Measurements from ENCODE around the gene PCDHGC4.

PCDHGC4 gene

DNA sequence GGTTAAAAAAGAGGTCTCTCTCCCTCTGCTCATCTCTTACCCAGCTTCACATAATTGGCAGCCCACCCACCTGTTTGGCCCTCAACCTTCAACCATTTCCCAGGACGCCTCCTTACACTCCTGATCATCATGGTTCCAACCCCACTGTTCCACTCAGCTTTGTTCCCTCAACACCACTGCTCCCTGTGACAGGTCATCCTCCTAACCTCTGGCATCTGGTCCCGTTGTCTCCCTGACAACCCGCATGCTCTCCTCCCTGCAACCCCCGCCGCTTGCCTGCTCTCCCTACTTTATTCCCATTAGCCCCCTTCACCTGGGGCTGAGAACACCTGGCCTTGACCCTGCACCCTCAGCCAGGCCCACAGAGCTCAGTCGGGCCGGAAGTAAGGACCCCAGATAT lies 16.9 kb downstream of the PCDHGC4 start:
- Histone ChIP-seq H3K4me1 (ENCODE audit: low read length) (peaks cover 9% of the 10 kb centered on the region), H3K9me2 (replicated peaks; ENCODE audit: insufficient read depth, low read length) (no peaks in the 10 kb centered on the region), H3K36me3 (replicated peaks; ENCODE audit: insufficient read depth, low read length) (no peaks in the 10 kb centered on the region), H3F3A (ENCODE audit: insufficient read depth, low read length) (peaks cover 4% of the 10 kb centered on the region), H3K4me2 (ENCODE audit: low read depth, low read length) (no peak overlapping the region), H3K9ac (ENCODE audit: low read length) (no peak overlapping the region), H4K20me1 (ENCODE audit: insufficient read depth, low read length) (no peaks in the 10 kb centered on the region), H3K27ac (ENCODE audit: low read length) (no peak overlapping the region), H3K27me3 (replicated peaks; ENCODE audit: insufficient read depth, low read length) (no peaks in the 10 kb centered on the region), H3K79me2 (ENCODE audit: low read length) (no peaks in the 10 kb centered on the region), H3K9me3 (replicated peaks; ENCODE audit: insufficient read depth, low read length) (no peaks in the 10 kb centered on the region), H2AFZ (ENCODE audit: low read length) (no peak overlapping the region), H3K4me3 (ENCODE audit: low read length) (no peak overlapping the region)
- no peak for DNase-seq
- TF ChIP-seq, protein P1, sequence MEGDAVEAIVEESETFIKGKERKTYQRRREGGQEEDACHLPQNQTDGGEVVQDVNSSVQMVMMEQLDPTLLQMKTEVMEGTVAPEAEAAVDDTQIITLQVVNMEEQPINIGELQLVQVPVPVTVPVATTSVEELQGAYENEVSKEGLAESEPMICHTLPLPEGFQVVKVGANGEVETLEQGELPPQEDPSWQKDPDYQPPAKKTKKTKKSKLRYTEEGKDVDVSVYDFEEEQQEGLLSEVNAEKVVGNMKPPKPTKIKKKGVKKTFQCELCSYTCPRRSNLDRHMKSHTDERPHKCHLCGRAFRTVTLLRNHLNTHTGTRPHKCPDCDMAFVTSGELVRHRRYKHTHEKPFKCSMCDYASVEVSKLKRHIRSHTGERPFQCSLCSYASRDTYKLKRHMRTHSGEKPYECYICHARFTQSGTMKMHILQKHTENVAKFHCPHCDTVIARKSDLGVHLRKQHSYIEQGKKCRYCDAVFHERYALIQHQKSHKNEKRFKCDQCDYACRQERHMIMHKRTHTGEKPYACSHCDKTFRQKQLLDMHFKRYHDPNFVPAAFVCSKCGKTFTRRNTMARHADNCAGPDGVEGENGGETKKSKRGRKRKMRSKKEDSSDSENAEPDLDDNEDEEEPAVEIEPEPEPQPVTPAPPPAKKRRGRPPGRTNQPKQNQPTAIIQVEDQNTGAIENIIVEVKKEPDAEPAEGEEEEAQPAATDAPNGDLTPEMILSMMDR (IDR thresholded peaks at IDR 0.05; ENCODE audit: low read length), result no peak
- TF ChIP-seq EZH2phosphoT487 (IDR thresholded peaks at IDR 0.05; ENCODE audit: low read length), result no peak
- no peak for TF ChIP-seq EZH2 (optimal IDR thresholded peaks at IDR 0.05; ENCODE audit: low read depth, low read length)

DNA sequence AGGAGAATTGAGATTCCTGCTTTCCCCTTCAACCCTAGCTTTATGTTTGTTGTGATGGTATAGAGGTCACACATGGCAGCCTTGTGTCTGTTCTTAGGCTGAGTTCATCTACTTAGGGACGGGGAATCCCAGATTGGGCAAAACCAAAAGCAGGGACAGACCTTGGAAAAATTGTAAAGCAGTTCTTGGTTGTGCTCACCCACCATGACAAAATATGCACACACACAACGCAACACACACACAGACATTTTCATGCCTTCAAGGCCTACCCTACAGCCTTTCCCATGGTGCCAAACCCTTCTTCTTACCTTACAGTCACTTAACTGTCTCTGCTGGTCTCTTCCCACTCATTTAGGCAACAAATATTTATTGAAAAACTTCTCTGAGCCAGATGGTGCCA lies 18.9 kb downstream of the PCDHGC4 start:
- peaks cover 28% of the 10 kb centered on the region for H3K4me1 ChIP-seq (ENCODE audit: low read length)

DNA sequence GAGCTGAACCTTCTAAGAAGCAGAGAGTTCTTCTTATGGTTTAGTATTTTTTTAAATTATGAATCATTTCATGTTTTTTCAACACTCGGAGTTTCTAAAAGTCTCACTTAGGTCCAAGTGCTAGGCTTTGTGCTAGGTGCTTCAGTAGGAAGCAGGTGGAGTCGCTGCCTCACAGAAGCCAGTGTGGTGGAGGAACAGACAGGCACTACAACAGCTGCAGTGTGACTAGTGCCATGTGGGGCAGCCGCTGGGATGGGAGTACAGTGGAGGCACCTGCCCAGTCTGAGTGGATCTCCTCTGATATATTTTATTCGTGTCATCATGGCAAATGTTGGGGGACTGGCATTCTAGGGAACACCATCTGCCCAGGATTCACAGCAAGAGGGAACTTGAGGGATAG lies 19.4 kb downstream of the PCDHGC4 start:
- no peaks in the 10 kb centered on the region for H3K9me2 ChIP-seq (replicated peaks; ENCODE audit: insufficient read depth, low read length)
- H3F3A ChIP-seq (ENCODE audit: insufficient read depth, low read length), result peaks cover 21% of the 10 kb centered on the region
- H3K4me3 ChIP-seq (ENCODE audit: low read length), result no peak overlapping the region
- 0 out of 2 replicates have a peak, but pooled peaks cover 3% of the 10 kb centered on the region for H3K79me2 ChIP-seq (ENCODE audit: low read length)
- DNase-seq, result no peak
- no peaks in the 10 kb centered on the region for H3K9me3 ChIP-seq (replicated peaks; ENCODE audit: insufficient read depth, low read length)
- no peak for TF ChIP-seq EZH2phosphoT487 (IDR thresholded peaks at IDR 0.05; ENCODE audit: low read length)
- TF ChIP-seq EZH2 (optimal IDR thresholded peaks at IDR 0.05; ENCODE audit: low read depth, low read length), result no peak
- TF ChIP-seq, protein P1 (IDR thresholded peaks at IDR 0.05; ENCODE audit: low read length), result no peak
- no peaks in the 10 kb centered on the region for H3K27me3 ChIP-seq (replicated peaks; ENCODE audit: insufficient read depth, low read length)
- no peak overlapping the region for H3K27ac ChIP-seq (ENCODE audit: low read length)
- H3K9ac ChIP-seq (ENCODE audit: low read length), result no peak overlapping the region
- H3K36me3 ChIP-seq (replicated peaks; ENCODE audit: insufficient read depth, low read length), result no peaks in the 10 kb centered on the region
- peaks cover 31% of the 10 kb centered on the region for H3K4me1 ChIP-seq (ENCODE audit: low read length)
- no peak overlapping the region for H3K4me2 ChIP-seq (ENCODE audit: low read depth, low read length)
- H2AFZ ChIP-seq (ENCODE audit: low read length), result no peak overlapping the region
- H4K20me1 ChIP-seq (ENCODE audit: insufficient read depth, low read length), result no peaks in the 10 kb centered on the region

More for the DNA sequence above, 18.9 kb downstream of the PCDHGC4 start:
- Histone ChIP-seq H3K79me2 (ENCODE audit: low read length) (no peaks in the 10 kb centered on the region), H3K36me3 (replicated peaks; ENCODE audit: insufficient read depth, low read length) (no peaks in the 10 kb centered on the region), H3K9ac (ENCODE audit: low read length) (no peak overlapping the region), H2AFZ (ENCODE audit: low read length) (no peak overlapping the region), H3K4me3 (ENCODE audit: low read length) (no peak overlapping the region), H3K9me3 (replicated peaks; ENCODE audit: insufficient read depth, low read length) (no peaks in the 10 kb centered on the region), H3K9me2 (replicated peaks; ENCODE audit: insufficient read depth, low read length) (no peaks in the 10 kb centered on the region), H3K27ac (ENCODE audit: low read length) (no peak overlapping the region), H3F3A (ENCODE audit: insufficient read depth, low read length) (peaks cover 21% of the 10 kb centered on the region), H4K20me1 (ENCODE audit: insufficient read depth, low read length) (no peaks in the 10 kb centered on the region), H3K27me3 (replicated peaks; ENCODE audit: insufficient read depth, low read length) (no peaks in the 10 kb centered on the region), H3K4me2 (ENCODE audit: low read depth, low read length) (no peak overlapping the region)
- TF ChIP-seq EZH2phosphoT487 (IDR thresholded peaks at IDR 0.05; ENCODE audit: low read length) (no peak), EZH2 (optimal IDR thresholded peaks at IDR 0.05; ENCODE audit: low read depth, low read length) (no peak)
- TF ChIP-seq, protein P1 (IDR thresholded peaks at IDR 0.05; ENCODE audit: low read length), result no peak
- no peak for DNase-seq

Data from MM.1S (cell line).